Activated effector memory CD4-positive, alpha-beta T cell treated with Interleukin-2 at 50 U/mL for 16 hours (primary cell): Measurements from ENCODE around the gene C20orf96.

Experiments
- DNase-seq: peaks from one replicate; pipeline ENCODE4 v3.0.0-alpha.2; 2020

C20orf96 gene

DNA sequence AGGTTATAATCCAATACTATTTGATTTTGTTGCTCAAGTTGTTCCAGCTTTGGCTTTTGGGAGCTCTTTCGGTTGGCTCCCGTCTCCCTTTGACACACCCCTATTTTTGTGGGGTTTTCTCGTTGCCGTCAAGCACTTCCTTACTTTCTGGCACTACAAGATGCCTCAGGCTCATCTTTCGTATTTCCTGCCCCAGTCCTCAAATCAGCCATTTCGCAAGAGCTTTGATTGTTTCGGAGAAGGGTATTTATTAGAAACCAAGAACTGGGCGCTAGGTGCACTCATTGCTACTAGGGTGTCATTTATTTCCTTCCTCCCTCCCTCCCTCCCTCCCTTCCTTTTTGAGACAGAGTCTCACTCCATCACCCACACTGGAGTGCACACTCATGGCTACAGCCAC, 21.5 kb upstream of the C20orf96 start:
- no peak for DNase-seq

DNA sequence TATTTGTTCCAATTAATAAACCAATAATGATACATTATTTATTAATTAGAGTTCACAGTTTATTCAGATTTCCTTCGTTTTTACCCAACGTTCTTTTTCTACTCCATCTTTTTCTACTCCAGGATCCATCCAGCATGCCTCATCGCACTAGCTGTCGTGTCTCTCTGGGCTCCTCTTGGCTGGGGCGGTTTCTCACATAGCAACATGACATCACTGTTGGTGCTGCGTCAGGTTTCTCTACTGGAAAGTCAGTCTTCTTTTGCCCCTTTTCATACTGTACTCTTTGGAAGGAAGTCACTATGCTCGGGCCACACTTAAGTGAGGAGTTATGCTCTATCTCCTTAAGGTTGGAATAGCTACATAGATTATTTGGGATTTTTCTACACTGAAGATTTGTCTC, 21.1 kb upstream of the C20orf96 start:
- no peak for DNase-seq

DNA sequence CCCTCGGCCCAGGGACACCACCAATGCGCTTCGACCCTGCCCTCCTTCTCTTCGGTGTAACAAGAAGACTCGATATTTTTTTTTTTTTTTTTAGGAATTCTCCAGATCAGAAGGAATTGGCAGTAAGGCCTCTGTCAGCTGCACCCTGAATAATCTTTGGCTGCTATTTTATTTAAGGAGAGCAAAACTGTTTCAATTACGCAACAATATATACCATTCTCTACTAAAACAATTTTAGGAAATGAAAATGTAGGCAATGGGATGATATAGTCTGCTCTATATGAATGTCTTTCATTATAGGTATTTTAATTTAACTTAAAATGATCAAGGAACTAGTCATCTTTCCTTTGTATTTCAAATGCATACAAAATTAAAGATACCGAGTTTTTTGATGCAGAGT, 20.1 kb upstream of the C20orf96 start:
- DNase-seq: no peak

DNA sequence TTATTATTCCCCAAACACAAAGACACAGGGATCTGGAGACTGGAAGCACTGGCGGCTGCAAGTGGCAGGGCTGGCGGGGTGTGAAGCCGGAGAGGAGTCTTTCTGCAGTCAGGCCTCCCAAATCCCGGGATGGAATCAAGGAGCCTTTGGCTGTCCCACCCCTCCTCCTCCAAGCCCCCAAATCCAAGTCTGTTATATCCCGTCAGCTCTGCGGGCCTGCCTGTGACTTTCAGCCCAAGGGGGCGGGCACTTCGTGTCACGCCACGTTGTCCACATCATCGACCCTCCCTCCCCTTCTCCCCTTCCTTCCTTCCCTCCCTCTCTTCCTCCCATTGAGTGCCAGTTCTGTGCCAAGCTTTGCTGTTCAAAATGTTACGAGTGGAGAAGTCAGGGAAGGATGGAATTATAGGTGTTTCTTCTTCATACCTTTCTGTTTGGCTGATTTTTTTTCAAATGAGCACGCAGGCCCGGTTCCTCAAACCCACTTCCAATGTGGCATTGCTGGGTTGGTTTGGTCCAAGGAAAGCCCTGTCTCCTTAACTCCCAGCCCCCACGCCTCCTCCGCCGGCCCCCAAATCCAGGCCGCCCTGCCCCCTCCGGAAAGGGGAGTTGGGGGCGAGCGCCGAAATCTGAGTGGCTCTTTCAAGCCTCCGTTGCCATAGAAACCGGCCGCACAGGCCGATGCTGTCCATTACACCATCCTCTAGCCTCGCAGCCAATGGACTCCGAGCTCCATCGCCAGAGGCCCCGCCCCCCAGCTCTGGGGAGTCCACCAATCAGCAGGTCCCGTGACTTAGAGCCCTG, 19.5 kb upstream of the C20orf96 start:
- DNase-seq: peak; percentile 32

DNA sequence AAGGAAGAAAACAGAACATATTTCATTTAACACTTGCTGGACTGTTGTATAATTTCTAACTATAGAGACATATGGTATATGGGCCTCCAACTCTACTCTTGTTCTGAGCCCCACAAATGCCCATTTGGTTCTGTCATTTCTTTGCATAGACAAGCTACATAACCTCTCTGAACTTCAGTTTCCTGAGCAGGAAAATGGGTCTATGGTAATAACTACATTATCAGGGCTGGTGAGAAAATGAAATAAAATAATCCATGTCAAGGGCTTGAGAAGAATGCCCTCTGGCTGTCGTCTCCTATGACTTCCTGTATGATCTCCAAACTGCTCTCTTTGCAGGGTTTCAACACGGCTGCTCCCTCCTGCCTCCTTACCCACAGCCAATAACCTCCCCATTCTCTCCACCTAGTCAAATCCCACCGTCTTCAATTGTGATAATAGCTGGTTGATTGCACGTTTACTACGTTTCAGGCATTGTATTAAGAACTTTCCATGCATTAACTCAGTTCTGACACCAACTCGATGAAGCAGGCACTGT, 18.8 kb upstream of the C20orf96 start:
- no peak for DNase-seq

DNA sequence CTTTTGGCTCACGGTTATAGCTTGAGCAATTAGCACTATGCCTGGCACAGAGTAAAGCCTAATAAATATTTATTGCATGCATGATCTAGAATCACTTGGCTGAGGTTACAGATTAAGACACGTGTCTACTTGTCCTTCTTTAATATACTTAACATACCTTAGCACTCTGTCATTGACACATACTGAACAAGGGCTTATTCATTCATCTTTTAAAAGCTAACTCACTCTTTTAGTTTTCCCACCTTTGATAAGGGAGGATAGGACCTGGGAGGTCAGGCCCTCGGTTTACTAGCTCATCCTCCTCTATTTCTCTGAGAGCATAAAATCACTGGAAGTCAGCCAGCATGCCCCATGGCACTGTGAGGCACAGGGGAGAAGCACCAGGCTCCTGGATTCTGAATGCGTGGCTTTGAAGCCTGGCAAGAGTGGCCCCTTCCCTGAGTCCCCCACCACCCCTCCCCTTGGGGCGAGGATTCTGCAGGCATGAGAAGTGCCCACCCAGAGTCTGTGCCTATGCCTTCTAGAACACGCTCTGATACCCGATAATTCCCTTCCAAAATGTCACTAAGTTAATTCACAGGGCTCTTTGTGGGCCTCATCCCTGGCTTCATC, 18.0 kb upstream of the C20orf96 start:
- DNase-seq: no peak

DNA sequence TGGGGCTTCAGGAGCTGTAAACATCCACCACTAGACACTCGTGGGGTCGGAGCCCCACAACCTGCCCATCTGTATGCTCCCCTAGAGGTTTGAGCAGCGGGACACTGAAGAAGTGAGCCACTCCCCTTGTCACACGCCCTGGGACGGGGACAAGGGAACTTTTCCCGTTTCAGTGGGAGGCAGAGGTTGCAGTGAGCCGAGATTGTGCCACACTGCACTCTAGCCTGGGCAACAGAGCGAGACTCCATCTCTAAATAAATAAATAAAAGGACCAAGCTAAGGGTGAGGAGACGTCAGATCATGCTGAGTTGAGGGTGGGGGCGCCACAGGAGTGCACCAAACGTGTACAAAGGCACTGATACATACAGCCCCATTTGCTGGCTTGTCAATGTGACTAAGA, 15.2 kb upstream of the C20orf96 start:
- DNase-seq: no peak

DNA sequence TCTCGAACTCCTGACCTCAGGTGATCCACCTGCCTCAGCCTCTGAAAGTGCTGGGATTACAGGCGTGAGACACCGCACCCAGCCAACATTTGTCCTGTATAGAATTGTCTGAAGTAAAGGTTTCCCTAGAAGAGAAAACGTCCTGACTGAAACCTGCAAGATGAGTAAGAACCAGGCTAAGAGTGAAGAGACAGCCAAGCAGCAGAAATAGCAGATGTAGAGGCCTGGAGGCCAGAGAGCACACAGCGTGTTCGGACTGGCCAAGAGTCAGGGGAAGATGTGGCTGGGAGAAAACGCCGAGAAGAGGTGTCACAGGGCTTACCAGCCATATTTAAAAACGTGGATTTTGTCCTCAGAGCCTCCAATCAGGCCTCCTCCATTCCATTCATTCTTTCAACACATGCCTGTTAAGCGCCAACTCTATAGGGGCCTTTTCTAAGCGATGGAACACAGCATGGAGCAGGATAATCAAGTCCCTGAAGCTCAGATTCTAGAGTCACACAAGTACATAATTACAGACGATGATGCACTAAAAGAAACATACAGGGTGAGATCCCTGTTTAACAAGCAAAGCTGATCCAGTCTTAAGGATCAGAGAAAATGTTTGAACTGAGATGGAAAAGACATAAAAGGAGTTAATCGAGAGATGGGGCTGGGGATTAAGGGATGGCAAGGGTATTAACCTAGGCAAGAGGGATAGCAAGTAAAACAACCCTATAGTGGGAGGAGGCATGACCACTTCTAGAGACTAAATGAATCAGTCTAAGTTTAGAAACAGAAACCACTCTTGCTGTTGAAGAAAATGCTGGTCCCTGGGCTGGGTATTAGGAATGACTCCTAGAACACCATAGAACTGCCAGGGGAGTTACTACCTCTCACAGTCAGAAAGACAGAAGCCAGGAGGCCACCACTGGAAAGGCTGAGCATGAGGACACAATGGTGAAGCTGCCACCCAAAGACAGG, 11.6 kb upstream of the C20orf96 start:
- no peak for DNase-seq

DNA sequence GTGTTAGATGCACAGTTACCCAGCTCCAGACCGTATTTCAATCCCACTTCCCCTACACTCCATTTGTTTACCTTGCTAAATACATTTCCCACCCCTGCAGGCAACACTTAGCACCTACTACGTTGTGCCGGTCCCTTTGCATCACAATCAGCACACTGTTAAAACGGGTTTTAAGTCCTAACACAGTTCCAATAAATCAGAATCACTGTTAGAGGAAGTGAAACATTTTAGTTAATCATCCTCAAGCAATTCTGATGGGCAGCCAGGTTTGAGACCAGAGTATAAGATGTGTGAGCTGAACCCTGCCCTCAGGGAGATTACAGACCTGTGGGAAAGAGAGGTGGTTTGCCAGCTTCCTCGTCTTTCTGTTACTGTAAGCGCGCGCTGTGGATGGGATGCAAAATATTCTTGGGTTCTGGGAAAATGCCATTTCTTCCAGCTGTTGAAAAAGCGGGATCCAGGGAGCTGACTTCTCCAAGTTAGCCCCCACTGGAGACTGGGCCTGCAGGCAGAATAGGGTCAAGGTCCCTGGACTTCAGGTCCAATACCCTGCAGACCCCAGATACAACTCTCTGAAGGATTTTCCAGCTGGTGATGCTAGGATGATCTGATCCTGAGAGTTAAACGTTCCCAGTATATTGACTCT, 9.9 kb upstream of the C20orf96 start:
- DNase-seq: no peak

DNA sequence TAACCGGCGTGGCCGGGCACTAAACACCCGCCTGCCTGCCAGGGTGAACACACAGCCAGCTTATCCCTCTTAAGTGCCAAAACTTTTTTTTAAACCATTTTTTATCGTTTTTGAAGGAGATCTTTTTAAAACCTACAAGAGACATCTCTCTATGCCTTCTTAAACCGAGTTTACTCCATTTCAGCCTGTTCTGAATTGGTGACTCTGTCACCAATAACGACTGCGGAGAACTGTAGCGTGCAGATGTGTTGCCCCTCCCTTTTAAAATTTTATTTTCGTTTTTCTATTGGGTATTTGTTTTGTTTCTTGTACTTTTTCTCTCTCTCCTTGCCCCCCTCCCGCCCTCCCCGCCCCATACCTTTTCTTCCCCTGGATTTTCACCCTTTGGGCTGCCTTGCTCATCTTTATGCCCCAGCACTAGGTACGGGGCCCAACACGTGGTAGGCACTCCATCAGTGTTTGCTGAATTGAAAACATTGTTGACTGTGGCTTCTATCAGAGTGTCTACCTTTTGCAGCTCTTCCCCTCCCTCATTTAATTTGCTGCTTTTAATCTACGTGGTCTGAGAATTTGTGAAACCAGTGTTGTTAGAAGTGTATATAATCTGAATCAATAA, 8.3 kb upstream of the C20orf96 start:
- DNase-seq: no peak

DNA sequence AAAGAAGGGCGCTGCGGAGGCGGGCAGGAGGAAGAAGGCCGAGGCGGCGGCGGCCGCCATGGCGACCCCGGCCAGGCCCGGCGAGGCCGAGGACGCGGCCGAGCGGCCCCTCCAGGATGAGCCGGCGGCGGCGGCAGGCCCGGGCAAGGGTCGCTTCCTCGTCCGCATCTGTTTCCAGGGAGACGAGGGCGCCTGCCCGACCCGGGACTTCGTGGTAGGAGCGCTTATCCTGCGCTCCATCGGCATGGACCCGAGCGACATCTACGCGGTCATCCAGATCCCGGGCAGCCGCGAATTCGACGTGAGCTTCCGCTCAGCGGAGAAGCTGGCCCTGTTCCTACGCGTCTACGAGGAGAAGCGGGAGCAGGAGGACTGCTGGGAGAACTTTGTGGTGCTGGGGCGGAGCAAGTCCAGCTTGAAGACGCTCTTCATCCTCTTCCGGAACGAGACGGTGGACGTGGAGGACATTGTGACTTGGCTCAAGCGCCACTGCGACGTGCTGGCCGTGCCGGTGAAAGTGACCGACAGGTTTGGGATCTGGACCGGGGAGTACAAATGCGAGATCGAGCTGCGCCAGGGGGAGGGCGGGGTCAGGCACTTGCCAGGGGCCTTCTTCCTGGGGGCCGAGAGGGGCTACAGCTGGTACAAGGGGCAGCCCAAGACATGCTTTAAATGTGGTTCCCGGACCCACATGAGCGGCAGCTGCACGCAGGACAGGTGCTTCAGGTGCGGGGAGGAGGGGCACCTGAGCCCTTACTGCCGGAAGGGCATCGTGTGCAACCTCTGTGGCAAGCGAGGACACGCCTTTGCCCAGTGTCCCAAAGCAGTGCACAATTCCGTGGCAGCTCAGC, 7.6 kb upstream of the C20orf96 start:
- DNase-seq: peak; percentile 42

DNA sequence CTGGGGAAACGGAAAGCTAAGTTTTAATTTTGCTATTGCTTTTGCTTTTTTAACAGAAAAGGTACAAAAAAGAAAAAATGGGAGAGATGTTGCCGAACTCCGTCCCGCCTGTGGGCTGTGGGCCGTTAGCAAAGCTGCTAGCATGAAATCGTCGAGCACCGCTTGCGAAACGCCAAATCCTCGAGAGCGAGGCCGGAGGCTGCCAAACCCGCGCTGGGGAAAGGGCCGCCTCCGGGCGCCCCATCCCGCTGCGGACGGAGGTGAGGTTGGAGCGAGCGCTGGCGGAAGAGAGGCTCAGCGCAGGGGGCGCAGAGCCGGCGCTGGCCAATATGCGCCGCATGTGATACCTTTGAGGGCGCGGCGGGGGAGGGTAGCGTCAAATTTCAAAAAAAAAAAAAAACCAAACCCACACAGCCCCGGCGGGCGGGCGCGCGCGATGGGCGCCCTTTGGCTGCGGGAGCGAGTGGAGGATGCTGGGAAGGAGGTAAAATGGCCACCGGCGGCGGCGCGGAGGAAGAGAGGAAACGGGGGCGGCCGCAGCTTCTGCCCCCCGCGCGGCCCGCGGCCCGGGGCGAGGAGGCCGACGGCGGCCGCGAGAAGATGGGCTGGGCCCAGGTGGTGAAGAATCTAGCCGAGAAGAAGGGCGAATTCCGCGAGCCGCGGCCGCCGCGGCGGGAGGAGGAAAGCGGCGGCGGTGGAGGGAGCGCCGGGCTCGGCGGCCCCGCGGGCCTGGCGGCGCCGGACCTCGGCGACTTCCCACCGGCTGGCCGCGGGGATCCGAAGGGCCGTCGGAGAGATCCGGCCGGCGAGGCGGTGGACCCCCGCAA, 6.8 kb upstream of the C20orf96 start, which contains the start of gene ZCCHC3:
Gene ZCCHC3, plus strand, starts transcription at position 473 of the 827 bp plus-strand sequence. Its CDS starts 17 bp downstream, at position 490.
- DNase-seq: peak; percentile 76

DNA sequence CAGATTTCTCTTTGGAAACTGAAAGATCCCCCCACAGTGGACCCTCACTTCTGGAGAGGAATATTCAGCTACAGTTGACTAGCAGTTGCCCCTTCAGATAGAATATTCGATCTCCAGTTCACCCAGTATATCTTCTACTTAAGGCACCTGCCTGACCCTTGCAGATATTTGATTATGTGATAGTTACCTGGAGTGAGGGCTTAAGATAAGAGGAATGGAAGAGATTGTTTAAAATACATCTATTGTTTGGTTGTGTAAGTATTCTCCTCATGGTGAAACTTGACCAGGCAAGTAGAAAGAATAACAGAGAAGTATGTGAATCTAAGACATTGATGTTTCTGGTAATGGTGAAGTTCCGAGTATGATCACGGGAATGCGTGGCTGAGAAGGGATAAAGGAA, 5.3 kb upstream of the C20orf96 start:
- DNase-seq: no peak

DNA sequence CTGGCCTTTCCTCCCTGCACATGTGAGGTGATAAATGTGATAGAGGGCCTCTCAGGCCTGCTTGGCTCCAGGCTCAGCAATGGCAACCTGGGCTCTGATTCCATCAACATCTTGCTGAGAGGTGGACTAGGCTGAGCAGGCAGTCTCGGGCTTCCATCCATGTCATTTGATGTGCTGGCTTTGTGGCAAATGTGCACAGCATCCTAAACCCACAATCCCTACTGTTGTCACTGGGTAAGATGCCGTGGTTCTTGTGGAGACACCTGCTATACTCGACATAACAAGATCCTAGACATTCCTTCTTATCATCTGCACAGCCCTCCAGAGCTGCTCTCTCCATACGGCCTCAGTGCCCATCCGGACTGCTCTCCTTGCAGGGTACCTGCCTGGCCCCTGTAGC, 4.1 kb upstream of the C20orf96 start:
- no peak for DNase-seq

DNA sequence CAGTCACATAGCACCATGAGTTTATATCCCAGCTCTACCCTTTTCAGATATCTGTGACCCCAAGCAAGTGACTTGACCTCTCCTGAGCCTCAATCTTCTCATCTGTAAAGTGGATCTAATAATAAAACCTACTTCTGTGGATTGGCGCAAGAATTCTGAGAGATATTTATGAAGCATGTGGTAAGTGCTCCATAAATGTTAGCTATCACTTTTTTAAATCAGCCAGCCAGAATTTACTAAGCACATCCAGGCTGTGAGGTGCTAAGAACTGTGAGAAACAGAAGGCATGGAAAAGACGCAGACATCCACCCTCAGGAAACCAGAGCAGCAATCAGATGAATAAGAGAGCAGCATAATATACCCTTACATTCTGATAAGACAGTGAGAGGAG, 862 bp downstream of the C20orf96 start:
- no peak for DNase-seq

DNA sequence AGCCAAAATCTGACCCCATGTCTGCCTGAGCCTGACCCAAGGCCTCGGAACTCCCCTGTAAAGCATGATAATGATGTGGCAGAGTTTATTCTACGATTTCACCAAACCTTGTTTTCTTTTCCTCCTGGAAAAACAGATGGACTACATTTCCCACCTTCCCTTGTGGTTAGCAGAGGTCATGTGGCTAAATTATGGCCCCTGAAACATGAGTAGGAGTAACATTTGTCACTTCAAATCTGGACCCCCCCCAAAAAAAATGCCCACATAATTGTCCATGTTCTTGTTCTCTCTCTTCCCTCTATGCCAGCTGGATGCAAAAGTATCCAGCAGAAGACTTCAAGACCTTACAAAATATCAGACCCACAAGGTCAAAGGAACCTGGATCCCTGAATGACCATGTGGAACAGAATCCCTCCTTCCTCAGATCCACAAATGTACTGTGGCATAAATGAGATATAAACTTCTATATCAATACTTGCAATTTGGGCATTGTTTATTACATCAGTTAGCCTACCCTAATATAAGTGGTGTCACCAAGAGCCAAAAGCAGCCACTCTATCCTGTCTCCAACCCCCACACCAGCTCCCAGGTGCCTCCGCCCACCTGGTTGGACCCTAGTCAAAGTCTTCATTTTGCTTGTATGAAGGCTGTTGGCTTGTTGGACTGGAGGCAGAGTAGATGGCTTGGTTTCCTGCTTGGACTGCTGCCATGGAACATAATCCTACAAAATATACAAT, 1.4 kb downstream of the C20orf96 start:
- DNase-seq: no peak

DNA sequence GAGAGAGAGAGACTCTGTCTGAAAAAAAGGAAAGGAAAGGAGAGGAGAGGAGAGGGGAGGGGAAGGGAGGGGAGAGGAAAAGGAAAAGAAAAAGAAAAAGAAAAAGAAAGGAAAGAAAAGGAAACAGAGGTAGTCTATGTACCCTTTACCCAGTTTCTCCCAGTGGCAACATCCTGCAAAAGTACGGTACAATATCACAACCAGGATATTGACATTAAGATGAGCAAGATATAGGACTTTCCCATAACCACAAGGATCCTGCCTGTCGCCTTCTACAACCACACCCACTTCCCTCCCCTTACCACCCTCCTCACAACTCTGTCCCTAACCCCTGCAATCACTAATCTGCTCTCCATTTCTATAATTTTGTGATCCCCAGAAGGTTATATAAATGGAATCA, 4.0 kb downstream of the C20orf96 start:
- DNase-seq: no peak

DNA sequence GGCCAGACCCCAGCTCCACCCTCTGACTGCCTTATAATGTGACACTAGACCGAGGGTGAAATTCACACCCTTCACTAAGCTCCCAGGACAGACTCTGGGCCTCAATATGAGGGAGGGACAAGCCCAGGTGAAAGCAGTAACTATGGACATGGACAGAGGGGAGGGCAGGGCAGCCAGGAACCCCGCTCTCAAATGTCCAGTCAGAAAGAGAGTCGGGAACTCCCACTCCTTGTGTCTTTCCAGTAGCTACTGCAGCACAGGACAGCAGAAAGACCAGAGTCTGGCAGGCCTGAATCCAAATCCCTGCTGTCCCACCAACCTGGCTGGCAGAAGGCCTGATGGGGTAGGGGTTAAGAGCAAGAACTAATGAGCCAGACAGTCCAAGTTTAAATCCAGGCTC, 6.4 kb downstream of the C20orf96 start:
- DNase-seq: no peak
